ENCODE data around the gene SORBS2.

- TF ChIP-seq CTCF (conservative IDR thresholded peaks at IDR 0.05; ENCODE audit: low read length) (no peak), EZH2phosphoT487 (IDR thresholded peaks at IDR 0.05; ENCODE audit: borderline replicate concordance) (no peak)
Observed at GRCh38 chr4:185637163-185637875, 174.7 kb downstream of the SORBS2 start.

Measured in Loucy (cell line).